ENCODE measurements around the gene TSC22D3. TPM values are rescaled to one million over a fixed set of nuclear protein-coding genes. Genes with fewer than 3 reads are reported as not detected.
A peak's percentile ranks its signal among the peaks of the same experiment; 100 is the strongest.

The TSC22D3 gene
- total RNA-seq, 2 experiments from 2014 or later: 29.3 to 35.6 TPM

- Histone ChIP-seq H2AFZ (ENCODE audit: low read length) (no peak overlapping the region), H4K20me1 (ENCODE audit: insufficient read depth, low read length) (no peaks in the 10 kb centered on the region), H3K4me2 (ENCODE audit: low read length) (no peak overlapping the region), H3K27ac (ENCODE audit: low read depth, low read length, poor library complexity, severe bottlenecking) (no peak overlapping the region), H3K4me1 (ENCODE audit: insufficient read depth, low read length, poor library complexity, severe bottlenecking) (peaks cover 35% of the 10 kb centered on the region), H3K79me2 (ENCODE audit: insufficient read depth, low read depth, low read length) (no peaks in the 10 kb centered on the region), H3K36me3 (ENCODE audit: insufficient read depth, low read length) (no peaks in the 10 kb centered on the region), H3K9me2 (ENCODE audit: insufficient read depth, low read length) (no peaks in the 10 kb centered on the region), H3K9me3 (ENCODE audit: low read length) (no peaks in the 10 kb centered on the region), H3K4me3 (ENCODE audit: low read depth, low read length, poor library complexity, severe bottlenecking) (no peak overlapping the region)
- TF ChIP-seq EZH2phosphoT487 (IDR thresholded peaks at IDR 0.05; ENCODE audit: borderline replicate concordance, low read depth, low read length) (no peak), CTCF (conservative IDR thresholded peaks at IDR 0.05; ENCODE audit: low read length) (no peak)
- ChIA-PET POLR2A (no interaction called here), CTCF (ENCODE audit: unreplicated experiment) (no interaction called here)
- intact Hi-C loops (cut with micrococcal nuclease; ENCODE audit: unreplicated experiment): no loop called here
- BruUV-seq (replicated peaks): no TSS peak
- no peak for DNase-seq (ENCODE audit: low spot score)
Observed at GRCh38 chrX:107682256-107682655, 93.3 kb downstream of the TSC22D3 start.

- DNase-seq (ENCODE audit: low spot score): peak; percentile 67
- no peak for TF ChIP-seq EZH2phosphoT487 (IDR thresholded peaks at IDR 0.05; ENCODE audit: borderline replicate concordance, low read depth, low read length)
- TF ChIP-seq CTCF (conservative IDR thresholded peaks at IDR 0.05; ENCODE audit: low read length): no peak
- Histone ChIP-seq H3K4me2 (ENCODE audit: low read length) (peak overlapping the region; percentile 26; the same call in 1 of the 2 replicates), H3K4me1 (ENCODE audit: insufficient read depth, low read length, poor library complexity, severe bottlenecking) (peaks cover 45% of the 10 kb centered on the region), H3K79me2 (ENCODE audit: insufficient read depth, low read depth, low read length) (peaks cover 16% of the 10 kb centered on the region; the same call in 1 of the 2 replicates), H2AFZ (ENCODE audit: low read length) (peak overlapping the region; percentile 78), H3K9me2 (ENCODE audit: insufficient read depth, low read length) (no peaks in the 10 kb centered on the region), H3K9me3 (ENCODE audit: low read length) (no peaks in the 10 kb centered on the region), H3K4me3 (ENCODE audit: low read depth, low read length, poor library complexity, severe bottlenecking) (no peak overlapping the region), H3K27ac (ENCODE audit: low read depth, low read length, poor library complexity, severe bottlenecking) (no peak overlapping the region), H4K20me1 (ENCODE audit: insufficient read depth, low read length) (no peaks in the 10 kb centered on the region), H3K36me3 (ENCODE audit: insufficient read depth, low read length) (no peaks in the 10 kb centered on the region)
- BruUV-seq (replicated peaks): no TSS peak
- ChIA-PET POLR2A (interaction anchor here (0.6 to 9.3 kb wide), 2 partner anchors 12 to 37 kb away, joined by 3 to 121 read pairs; no protein-coding TSS in a partner anchor), CTCF (ENCODE audit: unreplicated experiment) (no interaction called here)
- intact Hi-C loops (cut with micrococcal nuclease; ENCODE audit: unreplicated experiment): no loop called here
Observed at GRCh38 chrX:107678957-107679740, 96.4 kb downstream of the TSC22D3 start.

GRCh38 chrX:107677909-107678308 is 97.7 kb downstream of the TSC22D3 start:
- Histone ChIP-seq H4K20me1 (ENCODE audit: insufficient read depth, low read length) (no peaks in the 10 kb centered on the region), H3K9me3 (ENCODE audit: low read length) (no peaks in the 10 kb centered on the region), H3K9me2 (ENCODE audit: insufficient read depth, low read length) (no peaks in the 10 kb centered on the region), H3K4me1 (ENCODE audit: insufficient read depth, low read length, poor library complexity, severe bottlenecking) (peaks cover 57% of the 10 kb centered on the region), H3K4me3 (ENCODE audit: low read depth, low read length, poor library complexity, severe bottlenecking) (no peak overlapping the region), H3K79me2 (ENCODE audit: insufficient read depth, low read depth, low read length) (peaks cover 16% of the 10 kb centered on the region; the same call in 1 of the 2 replicates), H2AFZ (ENCODE audit: low read length) (no peak overlapping the region; the same call in 1 of the 2 replicates), H3K27ac (ENCODE audit: low read depth, low read length, poor library complexity, severe bottlenecking) (no peak overlapping the region), H3K36me3 (ENCODE audit: insufficient read depth, low read length) (no peaks in the 10 kb centered on the region), H3K4me2 (ENCODE audit: low read length) (no peak overlapping the region)
- intact Hi-C loops (cut with micrococcal nuclease; ENCODE audit: unreplicated experiment): no loop called here
- DNase-seq (ENCODE audit: low spot score): no peak
- BruUV-seq (replicated peaks): no TSS peak
- CTCF ChIA-PET (ENCODE audit: unreplicated experiment): interaction anchor here (2.6 kb wide), 1 partner anchor 39 kb away, joined by 10 read pairs; no protein-coding TSS in a partner anchor
- TF ChIP-seq CTCF (conservative IDR thresholded peaks at IDR 0.05; ENCODE audit: low read length) (no peak), EZH2phosphoT487 (IDR thresholded peaks at IDR 0.05; ENCODE audit: borderline replicate concordance, low read depth, low read length) (no peak)
- POLR2A ChIA-PET: interaction anchor here (0.6 to 9.3 kb wide), 5 partner anchors 28 to 71 kb away, joined by 4 to 121 read pairs (median 4); partner anchors contain the start of gene PRPS1
